ENCODE data around the gene DHRS11.
A peak's percentile ranks its signal among the peaks of the same experiment; 100 is the strongest.

The DHRS11 gene

DNA sequence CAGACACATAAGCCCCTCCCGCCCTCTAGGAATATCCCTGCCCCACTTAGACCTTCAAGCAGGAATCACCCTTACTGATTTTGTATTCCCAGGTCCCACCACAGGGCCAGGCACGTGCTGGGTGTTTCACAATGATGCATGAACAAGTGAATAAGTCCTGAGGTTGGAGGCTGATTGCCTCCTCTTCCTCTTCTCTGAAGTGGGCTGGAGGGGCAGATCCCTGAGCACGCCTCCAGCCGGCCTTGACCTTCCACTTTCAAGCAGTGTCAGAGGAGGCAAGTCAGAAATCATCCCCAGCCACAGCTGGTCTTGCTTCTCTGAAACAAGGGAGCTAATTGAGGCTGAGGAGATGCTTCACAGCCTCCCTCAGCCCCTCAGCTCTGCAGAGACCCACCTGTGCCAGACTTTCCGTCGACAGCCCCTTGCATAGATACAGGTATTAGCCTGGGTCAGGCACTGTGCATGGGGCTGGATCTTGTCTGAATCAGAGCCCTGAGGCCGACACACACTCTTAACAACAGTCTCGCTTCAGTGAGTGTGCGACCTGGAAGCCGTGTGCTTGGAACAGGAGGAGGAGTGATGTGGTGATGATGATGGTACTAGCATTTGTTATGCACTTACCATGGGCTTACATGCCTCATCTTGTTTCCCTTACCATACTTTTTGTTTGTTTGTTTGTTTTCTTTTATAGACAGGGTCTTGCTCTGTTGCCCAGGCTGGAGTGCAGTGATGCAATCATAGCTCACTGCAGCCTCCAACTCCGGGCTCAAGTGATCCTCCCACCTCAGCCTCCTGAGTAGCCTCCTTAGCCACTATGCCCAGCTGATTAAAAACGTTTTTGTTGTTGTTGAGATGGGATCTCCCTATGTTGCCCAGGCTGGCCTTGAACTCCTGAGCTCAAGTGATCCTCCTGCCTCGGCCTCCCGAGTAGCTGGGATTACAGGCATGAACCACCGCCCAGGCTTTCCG lies 24.7 kb downstream of the DHRS11 start:
- no peak for DNase-seq

DNA sequence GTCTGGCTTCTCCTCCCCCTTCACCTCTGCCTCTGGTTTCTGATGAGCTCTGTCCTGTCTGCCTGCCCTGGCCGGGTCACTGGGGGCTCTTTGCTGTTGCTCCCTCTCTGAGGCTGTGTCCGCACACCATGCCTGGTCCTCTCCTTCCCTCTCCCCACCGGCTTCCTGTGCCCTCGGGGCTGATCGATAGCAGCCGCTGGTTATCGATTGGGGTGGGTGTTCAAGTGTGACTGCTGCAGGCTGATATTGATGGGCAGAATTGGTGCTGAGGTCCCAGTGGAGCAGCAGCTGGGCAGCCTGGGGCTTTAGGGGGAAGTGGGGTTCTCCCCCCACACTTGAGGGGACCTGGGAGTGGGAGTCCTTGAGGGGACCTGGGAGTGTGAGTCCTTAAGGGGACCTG lies 26.1 kb downstream of the DHRS11 start:
- no peak for DNase-seq

DNA sequence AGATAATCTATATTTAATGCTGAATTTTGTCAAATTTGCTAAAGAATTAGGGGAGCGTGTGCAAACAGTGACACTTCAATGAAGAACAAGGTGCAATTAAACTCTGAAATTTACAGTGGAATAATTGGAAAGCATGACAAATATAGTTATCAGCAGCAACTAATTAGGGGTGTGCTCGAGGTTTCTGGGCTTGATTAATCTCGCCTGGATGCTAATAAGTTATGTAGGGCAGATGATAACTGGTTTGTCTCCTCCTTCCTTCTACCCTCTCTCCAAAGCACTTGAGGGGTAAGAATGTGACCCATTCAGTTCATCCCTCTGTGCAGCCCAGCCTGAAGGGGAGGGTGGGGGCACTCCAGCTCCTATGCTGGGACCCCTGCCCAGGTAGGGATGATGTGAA lies 31.6 kb downstream of the DHRS11 start:
- no peak for DNase-seq

DNA sequence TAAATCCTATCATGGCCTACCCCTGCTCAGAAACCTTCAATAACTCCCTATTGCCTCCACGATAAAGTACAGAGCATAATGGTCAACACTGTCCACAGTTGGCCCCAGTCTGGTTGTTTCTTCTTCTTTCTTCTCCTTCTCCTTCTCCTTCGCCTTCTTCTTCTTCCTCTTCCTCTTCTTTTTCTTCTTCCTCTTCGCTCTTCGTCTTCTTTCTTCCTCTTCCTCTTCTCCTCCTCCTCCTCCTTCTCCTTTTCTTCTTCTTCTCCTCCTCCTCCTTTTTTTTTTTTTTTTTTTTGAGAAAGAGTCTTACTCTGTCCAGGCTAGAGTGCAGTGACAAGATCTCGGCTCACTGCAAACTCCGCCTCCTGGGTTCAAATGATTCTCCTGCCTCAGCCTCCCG lies 33.5 kb downstream of the DHRS11 start:
- no peak for DNase-seq

DNA sequence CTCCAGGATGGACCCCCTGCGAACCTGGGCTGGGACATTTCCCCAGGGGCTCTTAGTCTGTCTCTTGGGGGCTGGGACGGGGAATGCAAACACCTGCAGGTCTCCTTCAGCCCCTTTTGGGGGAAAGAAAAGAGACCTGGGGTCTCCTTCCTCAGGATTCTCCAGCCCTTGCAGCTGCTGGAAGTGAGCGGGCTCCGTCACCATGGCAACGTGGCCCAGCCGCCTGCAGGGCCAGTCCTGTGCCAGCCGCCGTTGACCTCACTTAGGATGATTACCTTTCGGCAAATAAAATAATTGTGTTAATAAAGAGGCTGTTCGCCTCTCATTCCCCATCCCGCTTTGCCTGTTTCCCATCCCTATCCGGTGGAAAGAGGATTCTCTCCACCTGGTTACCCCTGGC lies 35.4 kb downstream of the DHRS11 start:
- DNase-seq = no peak

- no peak for DNase-seq
Measured at GRCh38 chr17:36628576-36628975, 36.9 kb downstream of the DHRS11 start.

DNA sequence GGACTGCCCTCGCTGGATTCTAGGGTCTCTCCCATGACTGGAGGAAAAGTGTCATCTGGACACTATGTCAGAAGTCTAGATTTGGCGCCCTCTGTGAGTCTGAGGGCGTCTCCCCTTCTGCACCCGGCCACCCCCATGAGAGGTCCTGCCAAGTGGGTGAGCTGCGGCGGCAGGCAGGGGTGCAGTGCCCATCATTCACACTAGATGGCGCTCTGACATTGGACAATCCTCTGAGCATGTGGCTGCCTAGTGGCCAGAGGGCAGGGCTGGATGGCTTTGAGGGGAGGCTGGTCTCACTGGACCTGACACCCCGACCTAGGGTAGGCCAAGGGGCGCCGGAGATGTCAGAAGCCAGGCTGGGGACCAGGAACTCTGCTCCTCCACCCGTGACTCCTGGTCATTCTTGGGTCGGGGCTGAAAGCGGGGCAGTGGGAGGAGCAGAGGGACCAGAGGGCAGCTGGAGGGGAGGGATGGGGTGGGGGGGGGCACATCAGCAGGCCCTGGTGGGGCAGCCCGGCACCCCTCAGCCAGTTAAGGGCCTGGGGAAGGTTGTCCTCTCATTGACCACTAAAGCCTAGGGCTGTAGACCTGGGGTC lies 37.7 kb downstream of the DHRS11 start:
- DNase-seq = peak; percentile 67

DNA sequence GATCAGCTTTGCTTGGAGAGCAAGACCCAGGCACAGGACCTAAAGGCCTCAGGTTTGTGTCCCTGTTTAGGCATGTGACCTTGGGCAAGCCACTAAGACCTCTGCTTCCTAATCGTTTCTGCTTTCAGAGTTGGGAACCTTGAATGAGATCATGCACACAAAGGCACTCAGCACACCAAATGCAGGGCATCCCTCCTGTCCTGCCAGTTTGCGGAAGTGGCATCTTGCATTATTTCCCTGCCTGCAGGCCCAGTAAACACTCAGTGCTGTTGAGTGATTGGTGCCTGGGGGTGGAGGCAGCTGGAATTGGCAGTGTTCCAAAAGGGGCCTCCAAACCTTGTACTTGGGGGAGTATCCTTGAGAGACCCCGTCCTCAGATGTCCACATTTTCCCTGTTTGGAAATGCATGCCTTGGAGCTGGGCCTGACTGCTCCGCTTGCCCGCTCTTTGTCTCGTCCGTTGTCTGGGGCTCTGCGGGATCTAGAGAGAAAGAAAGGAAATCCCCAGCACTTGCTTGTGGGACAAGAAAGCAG lies 38.4 kb downstream of the DHRS11 start:
- DNase-seq = no peak

GRCh38 chr17:36631022-36631421 lies 39.3 kb downstream of the DHRS11 start:
- no peak for DNase-seq

DNA sequence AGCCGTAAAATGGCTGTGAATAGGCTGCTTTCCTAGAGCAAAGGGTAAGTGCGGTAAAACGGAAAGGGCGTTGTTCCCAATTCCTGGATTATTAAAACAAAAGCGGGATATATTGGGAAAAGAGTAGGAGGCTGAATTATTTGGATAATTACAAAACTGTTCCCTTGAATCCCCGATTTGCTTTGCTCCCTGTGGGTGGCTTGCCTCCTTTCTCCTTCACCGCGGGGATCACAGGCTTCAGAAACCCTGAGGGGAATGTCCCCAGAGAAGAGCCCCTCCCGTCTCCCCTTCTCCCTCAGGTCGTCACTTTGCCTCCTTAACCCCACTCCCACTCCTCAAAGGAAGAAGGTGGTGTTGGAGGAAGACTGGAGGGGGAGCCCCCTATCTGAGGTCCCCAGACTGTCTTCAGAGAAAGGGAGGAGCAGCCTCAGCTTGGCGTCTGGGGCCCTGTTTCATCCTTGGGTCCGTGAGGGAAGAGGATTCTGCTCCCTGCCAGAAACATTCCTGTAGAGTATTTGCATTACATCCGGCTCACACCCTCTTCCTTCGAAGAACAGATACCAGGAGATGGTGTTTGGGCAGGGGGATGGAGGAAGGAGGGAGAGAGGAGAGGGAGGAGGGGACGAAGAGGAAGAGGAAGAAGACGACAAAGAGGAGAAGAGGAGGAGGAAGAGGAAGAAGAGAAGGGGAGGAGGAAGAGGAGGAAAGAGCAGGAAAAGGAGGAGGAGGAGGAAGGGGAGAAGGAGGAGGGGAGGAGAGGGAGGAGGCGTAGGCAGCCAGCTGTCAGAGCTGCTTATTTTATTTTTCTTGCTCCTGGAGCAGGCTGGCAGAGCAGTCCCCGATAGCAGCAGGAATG lies 41.5 kb downstream of the DHRS11 start:
- DNase-seq = no peak

DNA sequence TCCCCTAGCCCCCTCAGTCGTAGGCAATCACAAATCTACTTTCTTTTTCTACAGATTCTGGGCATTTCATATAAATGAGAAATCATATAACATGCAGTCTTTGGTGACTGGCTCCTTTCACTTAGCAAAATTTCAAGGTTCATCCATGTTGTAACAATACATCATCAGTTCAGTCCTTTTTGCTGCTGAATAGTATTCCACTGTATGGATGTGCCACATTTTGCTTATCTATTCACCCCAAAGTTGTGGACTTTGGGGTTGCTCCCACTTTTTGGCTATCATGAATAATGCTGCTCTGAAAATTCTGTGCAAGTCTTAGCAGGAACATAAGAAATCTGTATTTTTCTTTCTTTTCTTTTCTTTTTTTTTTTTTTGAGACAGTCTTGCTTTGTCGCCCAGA lies 48.7 kb downstream of the DHRS11 start:
- no peak for DNase-seq

DNA sequence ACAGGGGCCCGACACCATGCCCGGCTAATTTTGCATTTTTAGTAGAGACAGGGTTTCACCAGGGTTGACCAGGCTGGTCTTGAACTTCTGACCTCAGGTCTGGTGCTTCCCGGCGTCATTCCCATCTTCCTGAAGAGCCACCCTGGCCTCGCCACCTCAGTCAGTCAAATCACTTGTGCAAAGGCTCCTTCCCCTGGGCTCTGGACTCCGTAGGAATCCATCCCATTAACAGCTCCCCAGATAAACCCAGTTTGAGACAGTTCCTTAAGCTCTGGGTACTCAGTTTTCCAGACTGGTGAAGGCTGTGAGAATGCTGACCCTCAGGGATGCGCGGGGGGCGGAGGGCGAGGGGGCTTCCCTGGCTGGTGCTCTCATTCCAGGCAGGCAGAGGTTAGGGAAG lies 49.2 kb downstream of the DHRS11 start:
- DNase-seq = no peak

DNA sequence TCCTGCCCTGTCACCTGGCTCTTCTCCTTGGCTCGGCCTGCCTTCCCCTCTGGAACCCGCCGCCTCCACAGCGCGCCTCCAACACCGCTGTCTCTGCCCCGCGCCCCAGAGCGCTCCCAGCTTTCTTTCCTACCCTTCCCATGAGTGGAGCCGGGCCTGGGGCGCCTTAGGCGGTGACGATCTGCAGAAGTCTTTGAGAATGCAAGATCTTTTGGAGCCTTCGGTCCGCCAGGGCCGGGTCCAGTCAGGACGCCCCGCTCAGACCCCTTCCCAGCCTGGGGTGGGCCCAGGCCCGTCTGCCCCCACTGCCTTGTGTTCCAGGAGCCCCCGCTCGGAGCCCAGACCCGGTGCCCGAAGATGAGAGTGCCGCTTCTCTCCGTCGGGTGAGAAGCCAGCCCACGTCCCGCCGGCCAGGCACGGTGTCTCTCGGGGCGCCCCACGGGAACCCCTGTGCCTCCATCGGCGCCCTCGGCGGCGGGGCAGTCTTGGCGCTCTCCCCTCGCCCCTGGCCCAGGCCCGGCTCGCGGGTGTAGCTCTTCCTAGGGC lies 49.7 kb downstream of the DHRS11 start:
- no peak for DNase-seq

DNA sequence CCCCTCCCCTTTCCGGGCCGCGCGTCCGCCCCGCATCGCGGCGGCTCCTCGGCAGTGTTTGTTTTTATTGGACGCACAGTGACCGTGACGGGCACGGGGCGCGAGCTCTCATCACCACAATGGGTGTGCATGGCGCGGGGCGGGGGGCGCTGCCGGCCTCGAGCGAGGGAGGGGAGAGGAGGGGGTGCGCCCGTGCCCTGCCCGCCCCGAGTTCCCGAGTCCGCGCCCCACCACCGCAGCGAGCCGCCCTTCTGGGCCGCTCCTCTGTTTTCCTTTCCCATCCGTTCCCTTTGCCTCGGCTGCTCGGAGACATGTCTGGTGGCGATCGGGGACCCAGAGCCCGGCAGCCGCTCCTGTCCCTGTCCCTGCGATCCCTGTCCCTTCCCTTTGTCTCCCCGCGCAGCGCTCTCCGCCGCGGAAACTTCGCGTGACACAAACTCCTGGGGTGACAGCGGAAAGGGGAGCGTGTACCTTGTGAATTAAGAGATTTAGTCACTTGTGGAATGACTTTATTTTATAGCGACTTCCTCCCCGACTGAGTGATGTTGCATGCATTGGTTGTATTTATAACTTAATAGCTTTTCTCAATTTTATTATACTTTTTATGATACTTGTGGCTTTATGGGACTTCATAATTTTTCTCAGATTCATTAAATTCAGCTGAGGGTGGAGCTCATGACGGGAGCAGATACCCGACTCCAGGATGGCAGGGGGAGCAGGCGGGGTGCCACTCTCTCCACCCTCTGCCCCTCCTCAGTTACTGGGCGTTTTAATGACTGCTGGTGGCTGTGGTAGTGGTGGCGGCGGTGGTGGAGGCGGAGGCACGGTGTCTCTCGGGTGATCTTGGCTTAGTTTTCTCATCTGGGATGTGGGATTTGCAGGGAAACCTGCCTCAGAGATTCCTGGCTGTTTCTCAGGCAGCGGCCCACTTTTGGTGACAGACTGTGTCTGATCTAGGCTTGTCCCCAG lies 50.5 kb downstream of the DHRS11 start:
- no peak for DNase-seq

- DNase-seq = no peak
Measured at GRCh38 chr17:36643086-36643685, 51.5 kb downstream of the DHRS11 start.

GRCh38 chr17:36645422-36645821 lies 53.7 kb downstream of the DHRS11 start:
- DNase-seq = no peak

DNA sequence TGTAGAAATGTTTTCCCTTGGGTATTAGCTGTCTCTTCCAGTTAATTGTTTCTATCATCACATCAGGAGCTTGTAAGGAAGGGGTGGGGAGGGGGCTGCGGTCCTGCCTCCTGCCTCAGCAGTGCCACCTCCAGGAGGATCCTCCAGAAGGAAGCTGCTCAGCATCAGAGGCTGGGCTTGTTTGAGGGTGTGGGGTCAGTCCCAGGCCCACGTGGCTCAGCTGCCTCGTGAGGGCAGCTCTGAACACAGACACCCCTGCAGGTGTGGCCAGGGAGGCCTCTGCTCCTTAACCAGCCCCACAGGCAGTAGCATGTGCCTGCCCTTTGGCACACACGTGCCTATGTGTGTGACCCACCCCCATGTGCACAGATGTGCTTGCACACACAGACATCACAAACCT lies 56.0 kb downstream of the DHRS11 start:
- DNase-seq = no peak

DNA sequence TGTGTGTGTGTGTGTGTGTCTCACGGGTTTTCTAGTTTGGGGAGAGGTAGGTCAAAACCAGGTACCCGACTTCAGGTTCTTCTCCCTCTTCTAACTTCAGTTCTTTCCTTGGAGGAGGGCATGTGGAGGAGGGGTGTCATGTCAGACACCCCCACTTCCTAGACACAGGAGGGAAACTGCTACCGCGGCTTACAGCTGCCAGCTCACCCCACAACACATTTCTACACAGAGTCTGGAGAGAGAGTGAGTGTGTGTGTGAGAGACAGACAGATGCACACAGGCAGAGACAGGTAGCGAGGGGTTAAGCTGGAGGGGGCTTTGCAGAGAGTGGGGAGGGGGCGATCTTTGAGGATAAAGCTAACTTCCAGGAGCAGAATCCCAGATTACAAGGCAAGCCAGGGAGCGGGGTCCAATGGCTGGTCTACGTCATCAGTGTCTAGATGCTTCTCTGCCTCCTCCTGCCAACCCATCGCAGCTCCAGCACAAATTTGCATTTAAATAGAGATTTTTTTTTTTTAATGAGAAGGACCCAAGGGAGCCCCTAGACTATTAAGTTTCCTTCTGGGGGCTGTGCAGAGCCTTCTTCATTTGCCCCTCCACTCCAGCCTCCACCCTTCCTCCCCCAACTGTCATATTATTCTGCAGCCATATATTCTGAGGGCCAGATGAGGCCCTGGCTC lies 58.6 kb downstream of the DHRS11 start:
- DNase-seq = no peak

Data from T1000 (cell line).